ENCODE results near the gene SMYD3. TPM values are rescaled to one million over a fixed set of nuclear protein-coding genes. Genes with fewer than 3 reads are reported as not detected.
"Not testable (repeated sequence)": the region's sequence is repeated elsewhere in the genome, so short reads cannot be mapped to it uniquely, and the experiment has no call there.

The SMYD3 gene
- total RNA-seq, 3 donors from 2014 or later, result 16.8 to 28.8 (median 19.5) TPM

GRCh38 chr1:245742896-245743295, 764.2 kb downstream of the SMYD3 start:
- no peak overlapping the region for H3K27ac ChIP-seq
- no peak for DNase-seq (ENCODE audit: low spot score in 2 of 2)
- H3K27me3 ChIP-seq, result no peaks in the 10 kb centered on the region
- no peak overlapping the region for H3K4me3 ChIP-seq
- peaks cover 4 to 14% of the 10 kb centered on the region in 2 donors for H3K9me3 ChIP-seq
- no peak for TF ChIP-seq CTCF (IDR thresholded peaks at IDR 0.05)
- no peak for TF ChIP-seq POLR2AphosphoS5 (IDR thresholded peaks at IDR 0.05)
- no peak for TF ChIP-seq POLR2A (IDR thresholded peaks at IDR 0.05)
- H3K4me1 ChIP-seq, result no peaks in the 10 kb centered on the region
- intact Hi-C loops (cut with DNase I; ENCODE audit: low total_unique reads), result no loop called here
- H3K36me3 ChIP-seq, result peaks cover 1% of the 10 kb centered on the region

GRCh38 chr1:245740336-245740735, 766.7 kb downstream of the SMYD3 start:
- H3K36me3 ChIP-seq; DNase-seq (ENCODE audit: low spot score in 2 of 2); H3K27me3 ChIP-seq; H3K27ac ChIP-seq; H3K4me1 ChIP-seq; H3K9me3 ChIP-seq; H3K4me3 ChIP-seq; intact Hi-C loops (cut with DNase I; ENCODE audit: low total_unique reads): not testable (repeated sequence)

GRCh38 chr1:245730801-245731200, 776.3 kb downstream of the SMYD3 start:
- no peak for DNase-seq (ENCODE audit: low spot score in 2 of 2)

GRCh38 chr1:245728035-245728434, 779.0 kb downstream of the SMYD3 start:
- H3K4me3 ChIP-seq; DNase-seq (ENCODE audit: low spot score in 2 of 2); H3K27me3 ChIP-seq; H3K36me3 ChIP-seq; intact Hi-C loops (cut with DNase I; ENCODE audit: low total_unique reads); H3K27ac ChIP-seq; H3K4me1 ChIP-seq: not testable (repeated sequence)
- peaks cover 12 to 30% of the 10 kb centered on the region in 2 donors for H3K9me3 ChIP-seq

More at GRCh38 chr1:245730801-245731200, 776.3 kb downstream of the SMYD3 start:
- H3K4me1 ChIP-seq, result no peaks in the 10 kb centered on the region
- TF ChIP-seq POLR2A (IDR thresholded peaks at IDR 0.05), result no peak
- no peak overlapping the region for H3K27ac ChIP-seq
- no peaks in the 10 kb centered on the region for H3K36me3 ChIP-seq
- H3K27me3 ChIP-seq, result no peaks in the 10 kb centered on the region
- peaks cover 12 to 31% of the 10 kb centered on the region in 2 donors for H3K9me3 ChIP-seq
- H3K4me3 ChIP-seq, result no peak overlapping the region
- intact Hi-C loops (cut with DNase I; ENCODE audit: low total_unique reads), result no loop called here

- intact Hi-C loops (cut with DNase I; ENCODE audit: low total_unique reads), result no loop called here
- no peaks in the 10 kb centered on the region for H3K36me3 ChIP-seq
- no peak for DNase-seq (ENCODE audit: low spot score in 2 of 2)
- peaks cover 0 to 5% of the 10 kb centered on the region in 2 donors for H3K9me3 ChIP-seq
- H3K27me3 ChIP-seq, result no peaks in the 10 kb centered on the region
- no peak overlapping the region for H3K4me3 ChIP-seq
- TF ChIP-seq POLR2AphosphoS5 (IDR thresholded peaks at IDR 0.05) (no peak), CTCF (IDR thresholded peaks at IDR 0.05) (no peak)
- H3K27ac ChIP-seq, result no peak overlapping the region
- no peaks in the 10 kb centered on the region for H3K4me1 ChIP-seq
These were observed 785.6 kb downstream of the SMYD3 start for GRCh38 chr1:245721488-245721887.

GRCh38 chr1:245718951-245719350, 788.1 kb downstream of the SMYD3 start:
- intact Hi-C loops (cut with DNase I; ENCODE audit: low total_unique reads), result no loop called here
- Histone ChIP-seq H3K27ac (no peak overlapping the region), H3K9me3 (no peaks in the 10 kb centered on the region), H3K4me1 (no peaks in the 10 kb centered on the region), H3K36me3 (no peaks in the 10 kb centered on the region), H3K27me3 (no peaks in the 10 kb centered on the region), H3K4me3 (no peak overlapping the region)
- TF ChIP-seq POLR2A (IDR thresholded peaks at IDR 0.05), result no peak
- TF ChIP-seq CTCF (IDR thresholded peaks at IDR 0.05), result no peak
- no peak for TF ChIP-seq POLR2AphosphoS5 (IDR thresholded peaks at IDR 0.05)
- DNase-seq (ENCODE audit: low spot score in 2 of 2), result no peak

GRCh38 chr1:245718123-245718522, 789.0 kb downstream of the SMYD3 start:
- Histone ChIP-seq H3K27me3 (no peaks in the 10 kb centered on the region), H3K4me3 (no peak overlapping the region), H3K36me3 (no peaks in the 10 kb centered on the region), H3K9me3 (no peaks in the 10 kb centered on the region), H3K27ac (no peak overlapping the region), H3K4me1 (no peaks in the 10 kb centered on the region)
- no peak for DNase-seq (ENCODE audit: low spot score in 2 of 2)
- TF ChIP-seq CTCF (IDR thresholded peaks at IDR 0.05), result no peak
- no peak for TF ChIP-seq POLR2A (IDR thresholded peaks at IDR 0.05)
- no peak for TF ChIP-seq POLR2AphosphoS5 (IDR thresholded peaks at IDR 0.05)
- intact Hi-C loops (cut with DNase I; ENCODE audit: low total_unique reads), result no loop called here
